ENCODE measurements around the gene CDX1. TPM values are rescaled to one million over a fixed set of nuclear protein-coding genes. Genes with fewer than 3 reads are reported as not detected.

Gene CDX1
- total RNA-seq, 2 experiments from 2014 or later: not detected

DNA sequence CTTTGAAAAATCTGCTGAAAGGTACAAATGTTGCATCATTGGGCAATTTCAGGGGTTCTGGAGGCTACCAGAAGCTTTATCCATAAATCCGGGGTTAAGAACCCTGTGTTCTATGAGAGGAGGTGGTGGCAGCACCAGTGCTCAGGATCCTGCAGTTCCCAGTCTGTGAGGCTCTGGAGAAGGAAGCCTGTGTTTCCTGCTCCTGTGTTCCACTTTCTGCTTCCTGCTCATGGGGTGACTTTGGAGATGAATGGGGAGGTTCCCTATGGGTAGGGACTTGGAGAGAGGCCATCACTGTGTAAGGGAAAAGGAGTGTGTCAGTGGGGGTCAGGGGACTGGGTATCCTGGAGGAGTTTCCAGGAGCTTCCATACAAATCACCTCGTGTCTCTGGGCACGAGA is 2.3 kb downstream of the CDX1 start:
- ChIA-PET CTCF (interaction anchor here (0.7 to 0.8 kb wide), 2 partner anchors 8 to 47 kb away, joined by 3 read pairs; no protein-coding TSS in a partner anchor), POLR2A (no interaction called here)
- no peak for ATAC-seq
- Mint-ChIP-seq H3K27ac (no peak overlapping the region), H3K4me1 (no peaks in the 10 kb centered on the region), H3K36me3 (ENCODE audit: low read depth) (no peaks in the 10 kb centered on the region), H3K4me3 (no peak overlapping the region), H3K9me3 (ENCODE audit: low read depth) (no peaks in the 10 kb centered on the region), H3K27me3 (peaks cover 33% of the 10 kb centered on the region)
- intact Hi-C loops (cut with DNase I, micrococcal nuclease): no loop called here
- DNase-seq: no peak

DNA sequence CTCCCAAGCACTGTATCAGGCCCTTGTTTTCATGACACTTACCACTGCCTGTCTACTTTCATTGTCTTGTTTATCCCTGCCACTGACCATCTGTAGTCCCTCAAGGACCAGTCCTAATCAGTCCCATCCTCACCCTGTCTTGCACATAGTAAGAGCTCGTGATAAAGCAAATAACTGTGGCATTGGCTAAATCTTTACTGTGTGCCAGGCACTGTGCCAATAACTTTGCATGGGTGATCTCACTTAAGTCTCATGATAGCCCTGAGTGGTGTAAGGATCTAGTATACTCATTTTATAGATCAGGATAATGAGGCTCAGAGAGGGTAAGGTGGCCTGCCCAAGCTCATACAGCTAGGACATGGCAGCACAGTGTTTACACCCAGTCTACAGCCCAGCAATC is 5.6 kb downstream of the CDX1 start:
- Mint-ChIP-seq H3K36me3 (ENCODE audit: low read depth) (no peaks in the 10 kb centered on the region), H3K27me3 (peaks cover 30% of the 10 kb centered on the region), H3K4me1 (no peaks in the 10 kb centered on the region), H3K27ac (no peak overlapping the region), H3K9me3 (ENCODE audit: low read depth) (no peaks in the 10 kb centered on the region), H3K4me3 (no peak overlapping the region)
- intact Hi-C loops (cut with DNase I, micrococcal nuclease): no loop called here
- DNase-seq: no peak
- POLR2A ChIA-PET: no interaction called here
- no peak for ATAC-seq
- CTCF ChIA-PET: interaction anchor here (1.2 kb wide), 2 partner anchors 61 to 261 kb away, joined by 4 read pairs; no protein-coding TSS in a partner anchor

DNA sequence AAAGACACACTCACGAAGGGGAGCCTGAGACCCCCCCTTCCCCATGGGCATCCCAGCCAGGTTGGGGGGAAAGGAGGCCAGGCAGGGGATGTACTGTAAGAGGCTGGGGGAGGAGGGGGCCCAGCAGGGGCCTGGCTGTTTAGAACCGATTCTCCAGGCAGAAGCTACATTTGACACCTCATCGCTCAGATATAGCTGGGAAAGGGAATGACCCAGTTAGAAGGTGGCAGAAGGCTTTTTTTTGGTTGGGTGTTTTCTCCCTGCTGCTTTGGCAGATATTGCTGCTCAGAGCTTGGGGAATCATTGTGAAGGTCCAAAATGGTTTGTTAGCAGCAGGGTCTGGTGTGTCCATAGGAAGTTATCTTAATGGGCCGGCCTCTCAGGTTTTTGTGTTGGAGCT is 6.0 kb downstream of the CDX1 start:
- Mint-ChIP-seq H3K9me3 (ENCODE audit: low read depth) (no peaks in the 10 kb centered on the region), H3K27ac (no peak overlapping the region), H3K27me3 (peaks cover 28% of the 10 kb centered on the region), H3K36me3 (ENCODE audit: low read depth) (no peaks in the 10 kb centered on the region), H3K4me1 (no peaks in the 10 kb centered on the region), H3K4me3 (no peak overlapping the region)
- intact Hi-C loops (cut with DNase I, micrococcal nuclease): no loop called here
- ChIA-PET CTCF (interaction anchor here (0.6 to 1.2 kb wide), 4 partner anchors 13 to 877 kb away, joined by 3 to 4 read pairs (median 4); no protein-coding TSS in a partner anchor), POLR2A (no interaction called here)
- no peak for DNase-seq
- no peak for ATAC-seq

DNA sequence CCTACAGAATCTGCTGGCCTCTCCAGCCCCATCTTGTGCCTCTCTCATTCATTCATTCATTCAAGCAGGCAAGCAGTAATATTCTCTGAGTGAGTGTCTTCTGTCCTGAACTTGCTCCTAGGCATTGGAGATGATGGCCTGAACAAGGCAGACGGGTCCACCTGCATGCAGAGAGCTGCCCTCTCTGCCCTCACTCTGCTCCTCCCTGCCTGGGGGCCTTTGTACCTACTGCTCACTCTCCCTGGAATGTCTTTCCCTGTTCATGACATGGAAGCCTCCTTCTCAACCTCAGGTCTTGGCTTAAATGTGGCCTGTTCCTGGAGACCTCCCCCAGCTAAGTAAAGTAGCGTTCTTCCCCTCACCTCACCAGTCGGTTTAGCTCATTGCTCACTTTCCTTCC is 6.6 kb downstream of the CDX1 start:
- Mint-ChIP-seq H3K27me3 (peaks cover 25% of the 10 kb centered on the region), H3K27ac (no peak overlapping the region), H3K36me3 (ENCODE audit: low read depth) (no peaks in the 10 kb centered on the region), H3K4me3 (no peak overlapping the region), H3K9me3 (ENCODE audit: low read depth) (no peaks in the 10 kb centered on the region), H3K4me1 (no peaks in the 10 kb centered on the region)
- ChIA-PET POLR2A (no interaction called here), CTCF (interaction anchor here (0.6 to 1.2 kb wide), 5 partner anchors 9 to 876 kb away, joined by 3 to 4 read pairs (median 4); no protein-coding TSS in a partner anchor)
- no peak for ATAC-seq
- no peak for DNase-seq
- intact Hi-C loops (cut with DNase I, micrococcal nuclease): no loop called here

DNA sequence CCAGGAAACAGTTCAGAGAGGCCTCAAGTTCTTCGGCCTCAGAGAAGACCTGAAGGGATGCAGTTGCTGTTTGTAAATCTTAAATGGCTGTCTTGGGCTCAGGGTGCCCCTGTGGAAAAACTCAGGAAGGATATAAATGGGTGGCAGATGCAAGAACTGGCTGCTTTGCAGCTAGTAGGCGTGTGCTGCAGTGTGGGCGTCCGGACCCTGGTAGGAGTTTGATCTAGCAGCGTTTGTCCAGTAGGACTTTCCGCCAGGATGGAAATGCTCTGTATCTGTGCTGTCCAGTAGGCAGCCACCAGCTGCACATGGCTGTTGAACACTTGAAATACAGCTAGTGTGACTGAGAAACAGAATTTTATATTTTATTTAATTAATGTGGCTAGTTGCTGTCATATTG is 7.7 kb downstream of the CDX1 start:
- H3K36me3 Mint-ChIP-seq (ENCODE audit: low read depth): no peaks in the 10 kb centered on the region
- H3K27ac Mint-ChIP-seq: no peak overlapping the region
- H3K4me3 Mint-ChIP-seq: no peak overlapping the region
- no peak for ATAC-seq
- ChIA-PET CTCF (interaction anchor here (0.8 kb wide), 1 partner anchor 10 kb away, joined by 3 read pairs; no protein-coding TSS in a partner anchor), POLR2A (interaction anchor here (0.6 kb wide), 1 partner anchor 10 kb away, joined by 3 read pairs; no protein-coding TSS in a partner anchor)
- intact Hi-C loops (cut with DNase I, micrococcal nuclease): no loop called here
- H3K27me3 Mint-ChIP-seq: peaks cover 17% of the 10 kb centered on the region
- no peaks in the 10 kb centered on the region for H3K9me3 Mint-ChIP-seq (ENCODE audit: low read depth)
- no peaks in the 10 kb centered on the region for H3K4me1 Mint-ChIP-seq
- no peak for DNase-seq

DNA sequence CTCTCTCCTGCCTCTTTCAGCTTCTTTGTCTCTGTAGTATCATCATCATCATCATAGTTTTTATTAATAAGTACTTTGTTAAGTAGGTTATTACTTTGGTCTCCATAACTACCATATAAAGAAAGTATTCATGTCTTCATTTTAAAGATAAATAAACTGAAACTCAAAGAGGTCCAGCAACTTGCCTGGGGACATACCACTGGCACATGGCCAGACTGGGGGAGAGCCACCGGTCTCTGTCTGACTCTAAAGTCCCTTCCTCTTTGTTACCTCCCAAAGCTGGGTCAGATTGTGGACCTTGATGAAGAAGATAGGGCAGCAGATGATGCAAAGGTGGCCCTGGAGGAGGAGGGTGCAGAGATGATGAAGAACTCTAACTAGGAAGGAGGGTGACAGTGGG is 8.5 kb downstream of the CDX1 start:
- H3K9me3 Mint-ChIP-seq (ENCODE audit: low read depth): no peaks in the 10 kb centered on the region
- POLR2A ChIA-PET: no interaction called here
- CTCF ChIA-PET: interaction anchor here (0.6 to 1.4 kb wide), 4 partner anchors 16 to 181 kb away, joined by 3 to 4 read pairs (median 4); no protein-coding TSS in a partner anchor
- H3K4me3 Mint-ChIP-seq: no peak overlapping the region
- no peaks in the 10 kb centered on the region for H3K36me3 Mint-ChIP-seq (ENCODE audit: low read depth)
- peaks cover 15% of the 10 kb centered on the region for H3K27me3 Mint-ChIP-seq
- intact Hi-C loops (cut with DNase I, micrococcal nuclease): no loop called here
- no peak for DNase-seq
- H3K4me1 Mint-ChIP-seq: no peaks in the 10 kb centered on the region
- H3K27ac Mint-ChIP-seq: no peak overlapping the region
- no peak for ATAC-seq

DNA sequence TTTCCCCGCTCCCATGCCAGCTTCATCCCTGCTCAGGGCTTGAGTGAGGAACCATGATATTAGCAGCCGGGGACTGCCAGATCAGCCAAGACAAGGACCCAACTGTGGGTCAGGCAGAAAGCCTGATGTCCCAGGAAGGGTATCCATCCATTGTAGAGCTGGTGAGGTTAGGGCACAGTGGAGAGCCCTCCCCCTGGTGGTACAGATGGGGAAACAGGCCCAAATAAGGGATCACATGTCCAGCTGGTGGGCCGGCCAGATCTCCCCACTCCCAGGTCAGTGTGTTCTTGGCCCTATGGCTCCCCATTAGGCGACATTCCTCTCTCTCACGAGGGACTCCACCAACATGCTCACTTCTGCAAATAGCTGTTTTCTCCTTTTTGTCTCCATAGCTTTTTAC is 9.0 kb downstream of the CDX1 start:
- Mint-ChIP-seq H3K36me3 (ENCODE audit: low read depth) (no peaks in the 10 kb centered on the region), H3K9me3 (ENCODE audit: low read depth) (no peaks in the 10 kb centered on the region), H3K4me1 (no peaks in the 10 kb centered on the region), H3K27ac (no peak overlapping the region), H3K4me3 (no peak overlapping the region), H3K27me3 (peaks cover 12% of the 10 kb centered on the region)
- CTCF ChIA-PET: interaction anchor here (0.6 to 1.4 kb wide), 4 partner anchors 16 to 181 kb away, joined by 3 to 4 read pairs (median 4); no protein-coding TSS in a partner anchor
- intact Hi-C loops (cut with DNase I, micrococcal nuclease): no loop called here
- POLR2A ChIA-PET: no interaction called here
- ATAC-seq (no peak), DNase-seq (no peak)

DNA sequence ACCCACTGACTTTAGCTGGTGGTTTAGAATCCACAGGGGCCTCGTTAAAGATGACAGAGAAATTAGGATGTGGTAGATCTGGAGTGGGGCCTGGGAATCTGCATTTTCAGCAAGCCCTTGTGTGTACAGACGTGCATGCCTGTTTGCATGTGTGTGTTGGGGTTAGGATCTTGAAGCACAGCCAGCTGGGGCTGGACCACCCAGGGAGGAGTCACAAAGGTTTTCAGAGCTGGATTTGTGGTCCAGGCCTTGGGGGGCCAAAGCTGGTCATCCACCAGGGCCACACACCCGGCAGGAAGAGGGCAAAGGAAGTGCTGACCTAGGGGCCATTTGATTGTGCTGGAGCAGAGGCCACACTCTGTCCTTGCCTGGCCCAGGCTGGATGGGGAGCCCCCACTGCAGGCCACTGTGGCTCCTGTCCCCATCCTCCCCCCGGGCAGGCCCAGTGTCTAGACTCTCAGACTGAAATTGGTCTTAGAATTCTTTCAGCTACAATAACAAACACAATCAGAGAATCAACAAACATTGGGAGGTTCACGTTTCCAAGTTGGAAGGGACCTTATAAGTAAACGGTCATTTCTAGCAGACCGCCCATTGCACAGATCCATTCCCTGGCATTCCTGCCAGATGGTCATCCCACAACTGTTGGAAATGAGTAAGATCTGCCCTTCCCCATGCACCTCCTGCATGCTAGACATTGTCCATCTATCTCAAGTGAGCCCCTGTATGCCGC is 10.3 kb downstream of the CDX1 start:
- Mint-ChIP-seq H3K4me3 (no peak overlapping the region), H3K27ac (no peak overlapping the region), H3K36me3 (ENCODE audit: low read depth) (no peaks in the 10 kb centered on the region), H3K9me3 (ENCODE audit: low read depth) (no peaks in the 10 kb centered on the region), H3K4me1 (no peaks in the 10 kb centered on the region), H3K27me3 (peaks cover 7% of the 10 kb centered on the region)
- ChIA-PET CTCF (interaction anchor here (0.5 to 1.4 kb wide), 2 partner anchors 9 to 147 kb away, joined by 3 to 4 read pairs; no protein-coding TSS in a partner anchor), POLR2A (no interaction called here)
- DNase-seq: no peak
- intact Hi-C loops (cut with DNase I, micrococcal nuclease): no loop called here
- no peak for ATAC-seq

DNA sequence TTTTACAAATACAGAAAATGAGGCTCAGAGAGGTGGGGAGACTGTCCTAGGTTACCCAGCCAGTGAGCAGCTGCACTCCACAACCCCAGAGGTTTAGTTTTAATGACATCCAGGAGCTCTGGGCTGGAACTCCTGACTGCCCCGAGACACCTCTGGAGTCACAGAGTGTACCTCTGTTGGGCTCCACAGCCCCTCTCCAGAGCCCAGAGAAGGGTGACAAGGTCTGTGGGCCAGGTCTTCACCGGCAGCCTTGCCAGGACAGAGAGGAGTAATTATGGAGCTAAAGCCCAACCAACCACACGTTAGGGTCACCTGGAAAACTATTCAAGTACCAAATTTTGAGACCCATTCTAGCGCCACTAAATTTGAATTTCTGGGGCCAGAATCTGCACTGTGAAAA is 11.1 kb downstream of the CDX1 start:
- H3K27me3 Mint-ChIP-seq: peaks cover 5% of the 10 kb centered on the region
- ATAC-seq: no peak
- ChIA-PET CTCF (no interaction called here), POLR2A (no interaction called here)
- intact Hi-C loops (cut with DNase I, micrococcal nuclease): no loop called here
- no peak overlapping the region for H3K27ac Mint-ChIP-seq
- no peak overlapping the region for H3K4me3 Mint-ChIP-seq
- H3K4me1 Mint-ChIP-seq: no peaks in the 10 kb centered on the region
- no peaks in the 10 kb centered on the region for H3K36me3 Mint-ChIP-seq (ENCODE audit: low read depth)
- DNase-seq: no peak
- H3K9me3 Mint-ChIP-seq (ENCODE audit: low read depth): no peaks in the 10 kb centered on the region

DNA sequence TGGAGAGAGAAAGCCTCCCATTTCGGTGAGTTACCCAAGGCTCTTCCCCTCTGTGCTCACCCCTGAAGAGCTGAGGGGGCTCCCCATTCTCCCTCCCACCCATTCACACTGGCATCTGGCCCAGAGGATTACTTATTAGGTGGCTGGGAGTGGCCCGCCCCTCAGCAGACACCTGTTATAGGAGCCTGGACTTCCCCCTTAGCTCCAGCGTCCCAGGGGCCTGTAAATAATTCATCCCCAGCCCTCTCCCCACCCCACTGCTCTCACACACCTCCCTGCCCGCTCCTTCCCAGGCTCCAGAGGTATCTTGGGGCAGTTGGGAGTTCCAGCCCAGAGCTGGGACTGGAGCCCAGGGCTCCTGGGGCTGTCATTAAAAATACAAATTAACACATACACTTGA is 11.7 kb downstream of the CDX1 start:
- Mint-ChIP-seq H3K4me1 (no peaks in the 10 kb centered on the region), H3K27ac (no peak overlapping the region), H3K36me3 (ENCODE audit: low read depth) (no peaks in the 10 kb centered on the region), H3K27me3 (peaks cover 4% of the 10 kb centered on the region), H3K9me3 (ENCODE audit: low read depth) (no peaks in the 10 kb centered on the region), H3K4me3 (no peak overlapping the region)
- intact Hi-C loops (cut with DNase I, micrococcal nuclease): no loop called here
- DNase-seq (no peak), ATAC-seq (no peak)
- ChIA-PET POLR2A (no interaction called here), CTCF (interaction anchor here (0.5 to 0.6 kb wide), 2 partner anchors 197 to 724 kb away, joined by 3 read pairs; no protein-coding TSS in a partner anchor)

DNA sequence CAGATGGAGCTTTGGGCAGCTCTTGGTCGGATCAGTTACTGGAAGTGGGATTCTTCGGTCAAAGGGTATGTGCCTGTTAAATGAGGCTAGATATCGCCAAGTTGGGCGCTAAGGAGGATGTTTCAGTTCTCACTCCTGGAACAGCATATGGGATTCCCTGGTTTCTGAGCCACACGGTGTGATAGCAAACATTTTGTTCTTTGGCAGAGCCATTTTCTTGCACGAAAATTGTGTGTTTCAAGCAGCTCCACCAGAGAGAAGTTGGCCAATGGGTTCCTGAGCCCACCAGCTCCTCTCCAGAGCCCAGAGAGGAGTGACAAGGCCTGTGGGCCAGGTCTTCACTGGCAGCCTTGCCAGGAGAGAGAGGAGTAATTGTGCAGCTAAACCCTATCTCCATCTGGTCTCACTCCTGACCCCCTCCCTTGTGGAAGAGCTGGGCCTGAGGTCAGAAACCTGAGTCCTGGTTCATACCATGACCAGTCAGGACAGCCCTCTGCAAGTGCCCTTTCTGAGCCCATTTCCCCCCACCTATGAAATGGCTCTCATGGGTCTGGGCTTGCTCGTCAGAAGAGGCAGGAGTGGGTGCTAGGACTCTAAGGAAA is 12.5 kb downstream of the CDX1 start:
- Mint-ChIP-seq H3K27ac (no peak overlapping the region), H3K4me3 (no peak overlapping the region), H3K27me3 (no peaks in the 10 kb centered on the region), H3K4me1 (no peaks in the 10 kb centered on the region), H3K9me3 (ENCODE audit: low read depth) (no peaks in the 10 kb centered on the region), H3K36me3 (ENCODE audit: low read depth) (no peaks in the 10 kb centered on the region)
- DNase-seq (no peak), ATAC-seq (no peak)
- CTCF ChIA-PET: interaction anchor here (0.5 kb wide), 1 partner anchor 723 kb away, joined by 3 read pairs; no protein-coding TSS in a partner anchor
- intact Hi-C loops (cut with DNase I, micrococcal nuclease): no loop called here
- POLR2A ChIA-PET: no interaction called here
